D341Med (cell line): Measurements from ENCODE around the gene PPIF.

Experiments
- DNase-seq: peaks from one replicate; pipeline ENCODE4 v3.0.0; 2012; ENCODE audit warnings: low spot score

PPIF gene

DNA sequence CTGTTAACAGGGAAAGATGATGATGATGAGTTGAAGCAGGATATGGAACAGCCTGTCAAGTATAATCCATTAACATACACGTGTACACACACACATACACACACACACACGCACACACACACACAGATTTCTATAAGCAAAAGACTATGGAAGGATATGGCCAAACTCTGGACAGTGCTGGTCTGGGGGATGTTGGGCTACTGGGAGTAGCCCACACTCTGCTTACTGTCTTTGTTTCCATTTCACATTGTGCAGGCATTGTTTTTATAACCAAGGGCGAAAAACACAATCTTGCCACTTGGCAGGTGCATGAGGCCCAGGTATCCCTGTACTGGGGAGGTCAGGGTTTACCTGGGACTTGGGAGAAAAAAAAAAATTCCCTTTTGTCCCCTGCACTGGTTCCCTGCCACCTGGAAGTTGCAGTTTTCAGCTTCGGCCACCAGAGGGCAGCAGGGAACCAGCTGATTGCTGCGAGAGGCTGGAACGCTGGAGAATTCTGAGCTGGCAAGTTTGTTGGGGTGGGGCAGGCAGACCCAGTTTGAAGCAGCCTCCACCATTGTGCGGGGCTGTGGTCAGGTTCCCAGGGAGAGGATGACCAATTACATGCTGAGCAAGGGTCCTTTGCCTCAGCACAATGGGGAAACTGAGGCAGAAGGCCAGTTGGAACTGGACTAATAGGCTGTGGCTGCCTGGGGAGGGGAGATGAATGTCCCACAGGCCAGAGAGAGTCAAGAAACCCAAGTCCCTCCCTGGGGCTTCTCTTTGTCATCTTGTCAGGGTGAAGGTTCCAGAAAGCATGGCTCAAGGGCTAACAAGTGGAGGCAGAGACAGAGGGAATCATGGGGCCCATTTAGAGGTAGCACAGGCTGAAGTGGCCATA lies 27.3 kb downstream of the PPIF start:
- peak; percentile 79 for DNase-seq

DNA sequence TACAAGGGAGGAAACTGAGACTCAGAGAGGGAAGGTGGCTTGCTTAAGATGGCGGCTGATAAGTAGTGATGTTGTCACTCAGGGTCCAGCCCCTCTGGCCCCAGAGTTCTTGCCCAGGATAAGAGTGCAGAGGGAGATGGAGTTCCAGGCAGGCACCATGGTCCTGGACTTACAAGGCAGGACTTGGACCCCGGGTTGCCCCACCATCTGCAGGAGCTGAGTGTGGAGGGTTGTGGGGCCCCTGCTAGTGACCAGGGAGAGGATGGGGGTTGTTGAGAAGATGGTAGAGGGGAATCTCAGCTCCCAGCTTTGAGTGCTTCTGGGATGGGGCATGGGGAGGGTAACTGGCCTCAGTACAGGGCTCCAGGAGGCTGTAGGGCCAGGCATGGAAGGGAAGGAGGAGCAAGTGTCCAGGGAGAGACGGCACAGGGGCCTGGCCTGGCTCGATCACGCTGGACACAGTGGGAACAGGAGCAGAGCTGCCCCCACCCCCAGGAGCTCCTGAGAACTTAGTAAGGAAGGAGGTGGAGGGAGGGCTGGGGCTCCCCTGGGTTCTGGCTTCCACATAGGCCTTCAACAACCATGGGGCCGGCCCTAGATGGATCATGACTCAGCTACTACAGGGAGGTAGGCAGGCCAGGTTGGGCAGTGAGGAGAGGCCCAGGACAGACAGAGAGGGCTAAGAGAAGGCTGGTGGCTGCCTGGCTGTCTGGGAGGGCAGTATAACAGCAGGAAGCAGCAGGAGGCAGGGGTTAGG lies 28.2 kb downstream of the PPIF start:
- DNase-seq = no peak

- DNase-seq = no peak
These were observed 28.9 kb downstream of the PPIF start for GRCh38 chr10:79376078-79376628.

DNA sequence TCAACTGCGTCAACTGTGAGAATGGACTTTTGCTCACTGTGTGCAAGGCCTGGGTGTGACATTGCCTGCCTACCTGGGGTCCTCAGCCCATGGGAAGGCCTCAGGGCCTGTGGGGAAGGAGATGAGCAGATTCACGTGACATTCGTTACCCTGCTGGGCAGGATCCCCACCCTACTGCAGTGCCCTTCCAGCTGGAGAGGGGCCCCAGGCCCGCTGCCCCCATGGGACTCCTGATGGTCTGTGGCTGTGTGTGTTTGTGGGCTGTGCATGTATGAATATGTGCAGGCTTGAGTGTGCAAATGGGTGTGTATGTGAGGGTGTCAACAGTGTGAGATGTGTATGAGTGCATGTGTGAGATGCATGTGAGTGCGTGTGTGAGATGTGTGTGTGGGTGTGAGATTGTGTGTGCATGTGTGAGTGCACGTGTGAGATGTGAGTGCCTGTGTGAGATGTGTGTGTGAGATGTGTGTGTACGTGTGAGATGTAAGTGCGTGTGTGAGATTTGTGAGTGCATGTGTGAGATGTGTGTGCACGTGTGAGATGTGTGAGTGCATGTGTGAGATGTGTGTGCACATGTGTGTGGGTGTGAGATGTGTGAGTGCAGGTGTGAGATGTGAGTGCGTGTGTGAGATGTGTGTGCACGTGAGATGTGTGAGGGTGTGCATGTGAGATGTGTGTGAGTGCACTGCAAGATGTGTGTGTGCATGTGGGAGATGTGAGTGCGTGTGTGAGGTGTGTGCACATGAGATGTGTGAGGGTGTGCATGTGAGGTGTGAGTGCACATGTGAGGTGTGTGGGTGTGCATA lies 29.7 kb downstream of the PPIF start:
- no peak for DNase-seq

- DNase-seq = no peak
These were observed 30.5 kb downstream of the PPIF start for GRCh38 chr10:79377557-79378382.

DNA sequence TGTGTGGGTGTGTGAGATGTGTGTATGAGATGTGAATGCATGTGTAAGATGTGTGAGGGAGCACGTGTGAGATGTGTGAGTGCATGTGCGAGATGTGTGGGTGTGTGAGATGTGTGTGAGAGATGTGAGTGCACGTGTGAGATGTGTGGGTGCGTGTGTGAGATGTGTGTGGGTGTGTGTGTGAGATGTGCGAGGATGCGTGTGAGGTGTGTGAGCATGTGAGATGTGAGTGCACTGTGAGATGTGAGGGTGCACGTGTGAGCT lies 31.0 kb downstream of the PPIF start:
- DNase-seq = no peak

DNA sequence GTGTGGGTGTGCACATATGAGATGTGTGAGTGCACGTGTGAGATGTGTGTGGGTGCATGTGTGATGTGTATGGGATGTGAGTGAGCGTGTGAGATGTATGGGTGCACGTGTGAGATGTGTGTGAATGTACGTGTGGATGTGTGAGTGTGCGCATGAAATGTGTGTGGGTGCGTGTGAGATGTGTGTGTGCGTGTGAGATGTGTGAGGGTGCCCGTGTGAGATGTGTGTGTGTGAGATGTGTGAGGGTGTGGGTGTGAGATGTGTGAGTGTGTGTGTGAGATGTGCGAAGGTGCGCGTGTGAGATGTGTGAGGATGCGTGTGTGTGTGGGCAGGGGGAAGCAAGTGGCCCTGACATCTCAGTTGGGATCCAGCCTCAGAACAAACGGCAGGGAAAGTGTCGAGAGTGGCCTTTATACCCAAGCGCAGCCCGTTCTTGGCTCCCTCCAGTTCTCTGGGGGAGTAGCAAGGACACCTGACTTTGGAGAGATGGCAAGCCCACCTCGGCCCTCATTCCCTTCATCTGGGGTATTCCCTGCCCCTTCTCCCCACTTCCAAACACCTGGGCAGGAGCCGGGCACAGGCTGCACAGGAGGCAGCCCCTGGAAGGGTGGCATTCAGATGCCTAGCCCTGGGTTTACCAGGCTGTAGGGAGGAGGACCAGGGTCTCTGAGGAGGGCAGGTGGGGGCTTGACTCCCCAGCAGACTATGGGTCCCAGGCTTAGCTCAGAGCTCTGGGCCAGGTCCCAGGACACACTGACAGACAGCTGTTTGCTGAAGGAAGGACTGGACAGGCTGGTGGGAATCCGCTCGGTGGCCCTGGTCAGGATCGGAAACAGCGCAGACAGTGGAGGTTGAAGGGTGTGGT lies 31.6 kb downstream of the PPIF start:
- no peak for DNase-seq

- no peak for DNase-seq
These were observed 32.3 kb downstream of the PPIF start for GRCh38 chr10:79379512-79380124.

DNA sequence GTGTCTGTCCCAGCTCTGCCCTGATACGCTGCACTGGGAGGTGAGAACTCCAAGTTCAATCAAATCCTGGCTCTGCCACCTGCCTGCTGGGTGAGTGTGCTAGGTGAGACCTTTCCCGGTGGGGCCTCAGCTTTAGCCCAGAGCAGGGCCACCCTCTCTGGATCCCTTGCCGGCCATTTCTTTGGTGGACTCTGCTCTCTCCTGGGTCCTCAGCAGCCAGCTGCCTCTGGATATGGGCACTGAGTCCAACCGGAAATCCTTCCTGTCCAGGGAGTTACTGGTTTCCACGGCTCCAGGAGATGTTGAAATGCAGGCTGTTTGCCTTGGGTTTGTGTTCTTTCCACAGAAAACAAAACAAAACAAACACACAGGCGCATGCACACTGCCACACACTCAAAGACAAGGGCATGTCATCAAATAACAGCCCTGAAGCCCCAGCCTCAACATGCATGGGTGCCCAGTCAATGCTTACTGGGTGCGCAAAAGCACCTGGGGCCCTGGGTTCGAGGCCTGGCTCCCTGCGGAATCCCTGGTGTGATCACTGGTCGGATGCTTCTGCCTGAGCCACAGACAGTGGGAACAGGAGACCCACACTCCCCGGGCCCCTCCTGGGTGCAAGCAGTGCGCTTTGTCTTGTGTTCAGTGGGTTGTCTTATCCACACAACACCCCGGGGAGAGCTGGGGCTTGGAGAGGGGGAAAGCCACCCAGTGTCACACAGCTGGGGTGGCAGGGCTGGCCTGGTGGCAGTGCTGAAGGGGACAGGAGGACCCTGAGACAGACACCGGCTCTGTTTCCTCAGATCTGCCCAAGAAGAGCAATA lies 33.1 kb downstream of the PPIF start:
- no peak for DNase-seq

DNA sequence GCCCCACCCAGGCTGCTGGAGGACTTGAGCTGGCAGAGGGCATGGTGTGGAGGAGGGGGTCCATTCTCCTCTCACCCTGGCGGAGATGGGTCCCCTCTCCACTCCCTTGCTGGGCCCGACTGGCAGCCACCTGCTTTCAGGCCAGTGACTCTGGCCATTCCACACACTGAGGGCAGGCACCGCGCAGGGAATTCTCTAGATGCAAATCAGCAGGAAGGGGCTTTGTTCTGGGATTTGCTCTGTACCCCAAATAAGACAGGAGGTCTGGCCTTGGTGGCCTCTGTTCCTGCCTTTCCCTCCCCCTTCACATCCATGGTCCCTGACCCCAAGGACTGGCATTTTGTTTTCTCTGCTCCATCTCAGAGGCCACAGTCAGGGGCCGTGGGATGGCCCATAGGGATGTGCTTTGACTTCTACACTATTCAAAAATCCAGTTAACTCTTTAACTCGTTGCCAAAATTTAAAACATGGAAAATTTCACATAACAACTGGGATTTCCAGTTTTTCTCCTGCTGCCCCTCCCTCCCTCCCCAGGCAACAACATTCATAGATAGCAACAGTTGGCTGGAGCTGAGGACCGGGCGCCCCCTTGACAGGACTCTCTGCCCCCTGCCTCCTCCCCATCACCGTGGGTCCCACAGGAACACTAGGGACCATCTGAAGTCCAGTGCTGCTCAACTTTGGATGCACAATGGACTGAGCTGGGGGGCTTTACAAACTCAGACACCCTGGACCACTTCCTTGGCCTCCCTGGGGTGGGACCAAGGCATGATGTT lies 33.9 kb downstream of the PPIF start:
- DNase-seq = no peak

- peak; percentile 33 for DNase-seq
These were observed 34.5 kb downstream of the PPIF start for GRCh38 chr10:79381804-79382221.

GRCh38 chr10:79382491-79382941 lies 35.2 kb downstream of the PPIF start:
- no peak for DNase-seq

GRCh38 chr10:79383974-79384606 lies 36.8 kb downstream of the PPIF start:
- peak; percentile 9 for DNase-seq

- peak; percentile 3 for DNase-seq
These were observed 37.6 kb downstream of the PPIF start for GRCh38 chr10:79384773-79385391.

DNA sequence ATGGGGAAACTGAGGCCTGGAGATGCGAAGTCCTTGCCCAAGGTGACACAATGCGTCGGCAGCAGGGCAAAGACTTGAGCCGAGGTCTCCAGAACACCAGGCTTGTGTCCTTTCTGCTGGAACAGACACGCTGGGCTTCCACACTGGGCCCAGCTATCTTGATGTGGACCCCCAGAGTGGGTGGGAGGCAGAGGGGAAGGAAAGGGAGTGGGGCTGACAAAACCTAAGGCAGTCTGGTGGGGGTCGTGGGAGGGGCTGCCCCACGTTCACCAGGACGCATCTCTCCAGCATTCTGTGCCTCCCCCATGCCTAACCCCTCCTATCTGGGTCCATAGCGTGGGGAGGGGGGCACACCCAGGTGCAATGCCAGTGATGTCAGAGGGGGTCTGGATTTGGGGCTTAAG lies 38.1 kb downstream of the PPIF start:
- peak; percentile 2 for DNase-seq

DNA sequence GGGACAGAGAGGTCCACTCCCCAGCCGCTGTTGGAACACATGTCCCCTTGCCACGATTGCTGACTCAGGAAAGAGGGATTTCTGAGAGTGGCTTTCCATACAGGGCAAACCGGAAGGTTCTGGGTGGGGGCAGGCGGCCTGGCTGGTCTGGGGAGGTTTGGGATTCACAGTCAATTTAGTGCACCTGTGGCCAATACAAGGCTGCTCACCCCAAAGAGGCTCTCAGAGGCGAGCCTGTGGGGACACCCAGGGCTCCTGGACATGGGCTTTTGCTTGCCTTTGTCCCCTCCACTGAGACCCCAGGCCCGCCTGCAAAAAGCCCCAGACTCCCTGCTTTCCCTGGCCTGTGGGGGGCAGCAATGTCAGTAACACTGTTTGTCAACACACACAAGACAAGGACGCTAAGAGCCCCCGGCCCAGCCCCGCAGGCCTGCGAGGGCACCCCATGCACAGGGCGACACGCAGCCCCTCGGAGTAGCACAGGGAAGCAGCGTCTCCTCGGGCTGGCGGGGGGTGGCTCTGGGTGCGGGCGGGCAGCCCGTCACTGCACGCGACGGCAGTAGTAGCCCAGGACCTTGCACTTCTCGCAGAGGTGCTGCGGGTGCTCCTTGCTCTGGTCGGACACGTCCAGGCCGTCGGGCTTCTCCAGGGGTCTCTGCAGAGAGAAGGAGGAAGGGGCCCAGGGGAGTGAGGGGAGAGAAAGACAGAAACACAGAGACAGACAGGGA lies 38.7 kb downstream of the PPIF start:
- peak; percentile 30 for DNase-seq
